ENCODE measurements around the gene ITGB1. TPM values are rescaled to one million over a fixed set of nuclear protein-coding genes. Genes with fewer than 3 reads are reported as not detected.

Gene ITGB1
- total and polyA plus RNA-seq, 8 donors = 44.0 to 316 (median 110) TPM

GRCh38 chr10:32948451-32948850 lies 9.6 kb downstream of the ITGB1 start:
- 39 to 49% methylated on average over 3 of the region's 3 CpGs for WGBS, 2 donors
- intact Hi-C loops (cut with DNase I) = no loop called here
- H3K27me3 ChIP-seq = no peaks in the 10 kb centered on the region
- no peak for ATAC-seq
- H3K36me3 ChIP-seq = no peaks in the 10 kb centered on the region
- no peak overlapping the region for H3K4me3 ChIP-seq
- peaks cover 31 to 63% (median 53%) of the 10 kb centered on the region in 3 donors for H3K4me1 ChIP-seq
- no peak for FAIRE-seq
- no peak for DNase-seq
- H3K9me3 ChIP-seq = no peaks in the 10 kb centered on the region
- no peak for TF ChIP-seq CTCF (IDR thresholded peaks at IDR 0.05)
- no peak overlapping the region for H3K27ac ChIP-seq

- H3K4me3 ChIP-seq = no peak overlapping the region
- FAIRE-seq = no peak
- no peaks in the 10 kb centered on the region for H3K9me3 ChIP-seq
- no peak for TF ChIP-seq CTCF (IDR thresholded peaks at IDR 0.05)
- no peak for DNase-seq
- peaks cover 31 to 68% (median 48%) of the 10 kb centered on the region in 3 donors for H3K4me1 ChIP-seq
- no peak for ATAC-seq
- no peaks in the 10 kb centered on the region for H3K36me3 ChIP-seq
- 94 to 95% methylated on average over 5 of the region's 5 CpGs for WGBS, 2 donors
- no peak overlapping the region for H3K27ac ChIP-seq
- H3K27me3 ChIP-seq = no peaks in the 10 kb centered on the region
- intact Hi-C loops (cut with DNase I) = no loop called here
Measured at GRCh38 chr10:32947586-32947985, 10.4 kb downstream of the ITGB1 start.

GRCh38 chr10:32946108-32946507 lies 11.9 kb downstream of the ITGB1 start:
- H3K9me3 ChIP-seq = no peaks in the 10 kb centered on the region
- 19 to 31% methylated on average over 2 of the region's 2 CpGs for WGBS, 2 donors
- intact Hi-C loops (cut with DNase I) = no loop called here
- DNase-seq (no peak), ATAC-seq (no peak), FAIRE-seq (no peak)
- H3K36me3 ChIP-seq = no peaks in the 10 kb centered on the region
- H3K4me1 ChIP-seq = peaks cover 22 to 68% (median 41%) of the 10 kb centered on the region in 3 donors
- TF ChIP-seq CTCF (IDR thresholded peaks at IDR 0.05) = no peak
- H3K27me3 ChIP-seq = no peaks in the 10 kb centered on the region
- no peak overlapping the region for H3K27ac ChIP-seq
- no peak overlapping the region for H3K4me3 ChIP-seq

- DNase-seq (peak in 2 of 6 donors; percentile 31 to 64), ATAC-seq (peak; percentile 28 to 72 (median 52)), FAIRE-seq (no peak)
- no peak for TF ChIP-seq CTCF (IDR thresholded peaks at IDR 0.05)
- WGBS, 2 donors = 82% methylated on average over 24 of the region's 24 CpGs
- intact Hi-C loops (cut with DNase I) = no loop called here
- Histone ChIP-seq H3K9me3 (no peaks in the 10 kb centered on the region), H3K4me1 (peaks cover 11 to 63% (median 28%) of the 10 kb centered on the region in 3 donors), H3K27me3 (no peaks in the 10 kb centered on the region), H3K36me3 (no peaks in the 10 kb centered on the region), H3K27ac (no peak overlapping the region), H3K4me3 (no peak overlapping the region)
Measured at GRCh38 chr10:32943854-32944661, 14.0 kb downstream of the ITGB1 start.

- H3K36me3 ChIP-seq = no peaks in the 10 kb centered on the region
- no peak for ATAC-seq
Measured at GRCh38 chr10:32943395-32943794, 14.6 kb downstream of the ITGB1 start.

More at GRCh38 chr10:32943395-32943794, 14.6 kb downstream of the ITGB1 start:
- peaks cover 10 to 62% (median 28%) of the 10 kb centered on the region in 3 donors for H3K4me1 ChIP-seq
- H3K27ac ChIP-seq = no peak overlapping the region
- no peak for FAIRE-seq
- no peak overlapping the region for H3K4me3 ChIP-seq
- 56 to 61% methylated on average over 2 of the region's 2 CpGs for WGBS, 2 donors
- no peak for TF ChIP-seq CTCF (IDR thresholded peaks at IDR 0.05)
- DNase-seq = no peak
- no peaks in the 10 kb centered on the region for H3K9me3 ChIP-seq
- intact Hi-C loops (cut with DNase I) = no loop called here
- no peaks in the 10 kb centered on the region for H3K27me3 ChIP-seq

Data from pancreas (tissue), 10 donors.